Measurements from ENCODE around the gene CDK5RAP3. TPM values are rescaled to one million over a fixed set of nuclear protein-coding genes. Genes with fewer than 3 reads are reported as not detected.
A peak's percentile ranks its signal among the peaks of the same experiment; 100 is the strongest.

Gene CDK5RAP3
- total and polyA plus RNA-seq, 5 donors, result 54.3 to 66.8 (median 64.9) TPM

- ATAC-seq (peak; percentile 85), DNase-seq (peak; percentile 92 to 97 (median 97))
- peak overlapping the region; percentile 41 for H3K4me3 ChIP-seq (ENCODE audit: low read length)
- 4% methylated on average over 22 of the region's 22 CpGs for WGBS
- no peaks in the 10 kb centered on the region for H3K27me3 ChIP-seq (ENCODE audit: control insufficient read depth, insufficient read depth)
- peak overlapping the region; percentile 89 for H3K27ac ChIP-seq (ENCODE audit: low read length)
- H3K4me1 ChIP-seq (ENCODE audit: control insufficient read depth, insufficient read depth, low read length), result peaks cover 3% of the 10 kb centered on the region
- intact Hi-C loops (cut with DNase I), result loop anchor here in 3 of 4 donors (5.0 to 10.0 kb wide), 3 partner anchors 52 to 104 kb away; partner anchors contain the start of genes SP2 (in 3 of the 3) and SCRN2 (in 1 of the 3)
- H3K9me3 ChIP-seq (ENCODE audit: control insufficient read depth, low read length), result no peaks in the 10 kb centered on the region
These were observed 21.6 kb upstream of the CDK5RAP3 start for GRCh38 chr17:47949197-47949759.

GRCh38 chr17:47949946-47950345 is 21.0 kb upstream of the CDK5RAP3 start:
- 55% methylated on average over 3 of the region's 3 CpGs for WGBS
- H3K4me1 ChIP-seq (ENCODE audit: control insufficient read depth, insufficient read depth, low read length), result peaks cover 3% of the 10 kb centered on the region
- intact Hi-C loops (cut with DNase I), result loop anchor here (5.0 to 10.0 kb wide), 3 partner anchors 53 to 105 kb away; partner anchors contain the start of genes SP2 (in 4 of the 4) and SCRN2 (in 1 of the 4)
- H3K27me3 ChIP-seq (ENCODE audit: control insufficient read depth, insufficient read depth), result no peaks in the 10 kb centered on the region
- no peak overlapping the region for H3K27ac ChIP-seq (ENCODE audit: low read length)
- no peak for DNase-seq
- ATAC-seq, result no peak
- H3K4me3 ChIP-seq (ENCODE audit: low read length), result no peak overlapping the region
- no peaks in the 10 kb centered on the region for H3K9me3 ChIP-seq (ENCODE audit: control insufficient read depth, low read length)

- H3K9me3 ChIP-seq (ENCODE audit: control insufficient read depth, low read length), result no peaks in the 10 kb centered on the region
- WGBS, result 94% methylated on average over 4 of the region's 4 CpGs
- DNase-seq (no peak), ATAC-seq (no peak)
- H3K4me1 ChIP-seq (ENCODE audit: control insufficient read depth, insufficient read depth, low read length), result peaks cover 3% of the 10 kb centered on the region
- H3K4me3 ChIP-seq (ENCODE audit: low read length), result no peak overlapping the region
- no peak overlapping the region for H3K27ac ChIP-seq (ENCODE audit: low read length)
- intact Hi-C loops (cut with DNase I), result loop anchor here in 1 of 4 donors (10.0 kb wide), 1 partner anchor 56 kb away; the partner anchor contains the start of gene SP2
- H3K27me3 ChIP-seq (ENCODE audit: control insufficient read depth, insufficient read depth), result no peaks in the 10 kb centered on the region
These were observed 20.5 kb upstream of the CDK5RAP3 start for GRCh38 chr17:47950448-47950847.

- no peak for ATAC-seq
- intact Hi-C loops (cut with DNase I), result loop anchor here in 1 of 4 donors (10.0 kb wide), 1 partner anchor 58 kb away; the partner anchor contains the start of gene SP2
- Histone ChIP-seq H3K27ac (ENCODE audit: low read length) (no peak overlapping the region), H3K4me3 (ENCODE audit: low read length) (no peak overlapping the region), H3K9me3 (ENCODE audit: control insufficient read depth, low read length) (no peaks in the 10 kb centered on the region), H3K4me1 (ENCODE audit: control insufficient read depth, insufficient read depth, low read length) (peaks cover 3% of the 10 kb centered on the region), H3K27me3 (ENCODE audit: control insufficient read depth, insufficient read depth) (no peaks in the 10 kb centered on the region)
- no peak for DNase-seq
- WGBS, result 78% methylated on average over 12 of the region's 12 CpGs
These were observed 18.5 kb upstream of the CDK5RAP3 start for GRCh38 chr17:47952171-47953021.

GRCh38 chr17:47953909-47954308 is 17.0 kb upstream of the CDK5RAP3 start:
- peaks cover 2% of the 10 kb centered on the region for H3K4me1 ChIP-seq (ENCODE audit: control insufficient read depth, insufficient read depth, low read length)
- no peaks in the 10 kb centered on the region for H3K9me3 ChIP-seq (ENCODE audit: control insufficient read depth, low read length)
- H3K27me3 ChIP-seq (ENCODE audit: control insufficient read depth, insufficient read depth), result no peaks in the 10 kb centered on the region
- ATAC-seq, result no peak
- H3K4me3 ChIP-seq (ENCODE audit: low read length), result no peak overlapping the region
- intact Hi-C loops (cut with DNase I), result loop anchor here in 1 of 4 donors (10.0 kb wide), 1 partner anchor 59 kb away; the partner anchor contains the start of gene SP2
- H3K27ac ChIP-seq (ENCODE audit: low read length), result no peak overlapping the region
- no peak for DNase-seq

- 89% methylated on average over 7 of the region's 7 CpGs for WGBS
- intact Hi-C loops (cut with DNase I), result loop anchor here in 1 of 4 donors (10.0 kb wide), 1 partner anchor 61 kb away; the partner anchor contains the start of gene SP2
- no peak for ATAC-seq
These were observed 15.1 kb upstream of the CDK5RAP3 start for GRCh38 chr17:47955497-47956461.

GRCh38 chr17:47956791-47957590 is 13.9 kb upstream of the CDK5RAP3 start:
- ATAC-seq, result no peak
- H3K4me3 ChIP-seq (ENCODE audit: low read length), result no peak overlapping the region
- intact Hi-C loops (cut with DNase I), result loop anchor here in 1 of 4 donors (10.0 kb wide), 1 partner anchor 62 kb away; the partner anchor contains the start of gene SP2

More at GRCh38 chr17:47955497-47956461, 15.1 kb upstream of the CDK5RAP3 start:
- no peaks in the 10 kb centered on the region for H3K27me3 ChIP-seq (ENCODE audit: control insufficient read depth, insufficient read depth)
- no peaks in the 10 kb centered on the region for H3K9me3 ChIP-seq (ENCODE audit: control insufficient read depth, low read length)
- DNase-seq, result no peak
- H3K4me1 ChIP-seq (ENCODE audit: control insufficient read depth, insufficient read depth, low read length), result no peaks in the 10 kb centered on the region
- no peak overlapping the region for H3K27ac ChIP-seq (ENCODE audit: low read length)
- H3K4me3 ChIP-seq (ENCODE audit: low read length), result no peak overlapping the region

GRCh38 chr17:47957591-47958490 is 13.1 kb upstream of the CDK5RAP3 start, which contains the start of gene PRR15L:
Gene PRR15L, minus strand, starts transcription at chr17:47957883. Its CDS starts 4,649 bp downstream, at chr17:47953234.
- Histone ChIP-seq H3K9me3 (ENCODE audit: control insufficient read depth, low read length) (no peaks in the 10 kb centered on the region), H3K4me1 (ENCODE audit: control insufficient read depth, insufficient read depth, low read length) (no peaks in the 10 kb centered on the region), H3K27ac (ENCODE audit: low read length) (no peak within 1 kb of the TSS), H3K4me3 (ENCODE audit: low read length) (no peak within 1 kb of the TSS), H3K27me3 (ENCODE audit: control insufficient read depth, insufficient read depth) (no peaks in the 10 kb centered on the region)
- DNase-seq (no peak), ATAC-seq (no peak)
- 48% methylated on average over 16 of the region's 16 CpGs for WGBS
- intact Hi-C loops (cut with DNase I), result loop anchor here in 1 of 4 donors (10.0 kb wide), 1 partner anchor 63 kb away; the partner anchor contains the start of gene SP2

More at GRCh38 chr17:47956791-47957590, 13.9 kb upstream of the CDK5RAP3 start:
- H3K9me3 ChIP-seq (ENCODE audit: control insufficient read depth, low read length), result no peaks in the 10 kb centered on the region
- no peak overlapping the region for H3K27ac ChIP-seq (ENCODE audit: low read length)
- DNase-seq, result no peak
- no peaks in the 10 kb centered on the region for H3K27me3 ChIP-seq (ENCODE audit: control insufficient read depth, insufficient read depth)
- WGBS, result 86% methylated on average over 4 of the region's 4 CpGs
- no peaks in the 10 kb centered on the region for H3K4me1 ChIP-seq (ENCODE audit: control insufficient read depth, insufficient read depth, low read length)

All from right cardiac atrium (tissue), 5 donors.